GM18498 (cell line): Measurements from ENCODE around the gene GNPTAB.

Experiments used
- ATAC-seq: cut with Tn5 transposase; IDR thresholded peaks from one replicate; pipeline ENCODE4 v1.9.1; 2021; ENCODE audit warnings: mild to moderate bottlenecking, moderate library complexity; ENCODE audit not compliant: unreplicated experiment

Gene GNPTAB

DNA sequence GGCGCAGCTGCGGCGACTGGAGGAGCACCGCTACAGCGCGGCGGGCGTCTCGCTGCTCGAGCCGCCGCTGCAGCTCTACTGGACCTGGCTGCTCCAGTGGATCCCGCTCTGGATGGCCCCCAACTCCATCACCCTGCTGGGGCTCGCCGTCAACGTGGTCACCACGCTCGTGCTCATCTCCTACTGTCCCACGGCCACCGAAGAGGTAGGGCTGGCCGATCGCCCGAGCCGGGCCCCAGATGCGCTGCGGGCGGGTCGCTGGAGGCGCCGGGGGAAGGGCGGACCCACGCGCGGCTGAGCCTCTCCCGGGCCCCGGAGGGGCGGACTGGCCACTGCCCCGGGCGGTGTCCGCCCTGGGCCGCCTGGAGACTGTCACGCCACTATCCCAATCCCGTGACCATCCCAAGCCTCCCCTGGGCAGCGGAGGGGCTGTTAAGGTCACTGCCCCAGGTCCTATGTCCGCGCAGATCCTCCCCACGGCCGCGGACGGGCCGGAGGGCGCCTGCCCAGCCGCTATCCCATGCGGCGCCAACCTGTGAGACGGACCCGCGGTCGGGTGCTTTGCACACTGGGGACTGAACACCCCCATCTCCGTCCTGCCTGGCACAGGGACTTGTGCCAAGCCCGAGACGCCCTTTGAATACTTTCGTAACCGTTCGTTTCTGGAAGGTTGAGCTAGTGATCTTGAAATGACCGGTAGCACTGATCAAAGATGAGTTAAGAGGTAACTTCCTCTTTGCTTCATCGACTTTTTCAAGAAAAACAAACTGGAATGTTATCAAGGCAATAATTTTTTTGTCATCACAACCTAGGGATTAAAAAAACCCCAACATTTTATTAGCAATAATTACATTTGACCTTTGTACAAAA is 132.6 kb downstream of the GNPTAB start:
- peak; percentile 36 for ATAC-seq

DNA sequence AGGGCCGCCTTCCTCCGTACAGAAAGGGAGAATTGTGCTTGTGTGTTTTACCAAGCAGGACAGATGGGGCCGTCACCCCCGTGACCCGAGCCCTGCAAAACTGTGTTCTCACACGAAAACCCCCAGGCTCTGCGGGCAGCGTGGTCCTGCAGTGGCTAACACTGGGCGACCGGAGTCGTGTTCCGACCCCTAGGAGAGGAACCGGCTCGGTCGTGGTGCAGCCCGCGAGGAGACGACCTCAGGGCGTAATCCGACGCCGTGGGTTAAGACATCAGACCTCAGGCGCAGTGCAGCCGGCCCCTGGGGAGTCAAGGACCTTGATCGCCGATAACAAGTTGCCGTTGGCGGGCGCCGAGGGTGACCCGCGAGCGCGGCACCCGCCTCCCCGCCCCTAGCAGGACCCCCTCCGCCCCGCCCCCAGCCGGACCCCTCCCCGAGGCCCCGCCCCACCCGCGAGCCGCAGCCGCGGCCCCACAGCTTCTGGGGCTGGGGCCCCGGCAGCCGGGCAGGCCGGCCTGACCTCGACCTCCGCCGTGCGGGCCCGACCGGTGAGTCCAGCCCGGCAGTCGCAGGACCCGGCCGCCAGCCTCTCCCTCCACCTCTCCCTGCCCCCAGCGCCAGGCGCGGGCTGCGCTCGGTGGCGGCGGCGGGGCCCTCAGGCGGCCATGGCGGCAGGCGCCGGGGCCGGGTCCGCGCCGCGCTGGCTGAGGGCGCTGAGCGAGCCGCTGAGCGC is 133.4 kb downstream of the GNPTAB start, which contains the start of gene CHPT1:
CHPT1 (plus strand) TSS at position 444 of the 733 bp plus-strand sequence; CDS start at position 666, 222 bp downstream.
- ATAC-seq, result peak; percentile 73

DNA sequence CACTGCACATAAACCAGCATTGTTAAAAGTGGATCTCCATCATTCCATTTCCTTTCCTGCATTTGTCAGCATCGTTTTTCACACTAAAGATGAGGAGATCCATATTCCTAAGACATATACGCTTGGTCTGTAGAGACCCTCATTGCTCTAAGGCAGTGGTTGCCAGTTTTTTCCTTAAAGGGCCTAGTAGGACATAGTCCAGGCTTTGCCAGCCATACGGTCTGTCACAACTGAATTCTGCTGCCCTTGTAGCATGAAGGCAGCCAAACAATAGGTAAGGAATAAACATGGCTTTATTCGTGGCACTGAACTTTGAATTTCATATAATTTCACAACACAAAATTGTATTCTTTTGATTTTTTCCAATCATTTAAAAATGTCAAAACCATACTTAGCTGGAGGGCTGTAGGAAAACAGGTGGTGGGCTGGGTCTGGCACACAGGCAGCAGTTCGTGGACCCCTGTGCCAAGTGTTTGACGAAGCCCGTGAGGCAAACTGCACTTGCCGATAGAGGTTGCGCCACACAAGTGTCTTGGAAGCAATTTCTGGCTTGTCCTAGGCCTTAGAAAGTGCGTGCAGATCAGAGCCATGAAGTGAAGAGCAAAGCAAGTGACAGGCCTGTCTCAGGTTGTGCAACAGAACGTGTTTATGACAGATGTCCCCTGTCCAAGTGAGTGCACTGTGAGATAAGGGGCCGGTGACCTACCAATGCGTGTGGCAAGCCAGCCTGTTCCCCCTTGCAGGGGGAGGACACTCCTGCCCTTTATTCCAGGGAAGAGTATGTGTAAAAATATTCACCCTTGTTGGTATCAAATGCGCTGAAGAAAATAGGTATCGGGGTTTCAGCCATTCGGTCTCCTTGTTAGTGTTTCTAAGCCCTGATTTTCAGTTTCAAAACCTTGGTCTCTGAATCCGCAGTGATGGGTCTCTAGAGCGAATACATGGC is 134.2 kb downstream of the GNPTAB start:
- ATAC-seq, result peak; percentile 38

DNA sequence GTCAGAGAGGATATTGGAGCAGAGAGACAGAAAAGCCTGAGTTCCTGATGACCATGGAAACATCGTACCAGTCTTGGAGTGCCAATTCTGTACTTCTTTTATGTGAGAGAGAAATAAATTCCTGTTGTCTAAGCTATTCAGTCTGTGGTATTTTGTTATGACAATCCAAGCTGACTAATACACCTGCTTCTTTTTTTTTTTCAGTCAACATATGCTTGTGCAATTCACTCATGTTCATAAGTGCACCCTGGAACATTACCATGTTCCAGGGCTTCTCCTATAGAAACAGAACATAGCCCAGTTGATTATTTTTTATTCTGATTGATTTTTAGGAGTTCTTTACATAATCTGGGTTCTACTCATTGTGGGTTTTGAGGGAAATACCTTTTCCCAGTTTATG is 135.1 kb downstream of the GNPTAB start:
- ATAC-seq, result no peak
